Loucy (cell line): ENCODE measurements around the gene TMEM272.

Experiments
- H2AFZ ChIP-seq: fragments of 200-600 bp; sonication (generic); 2 replicates; pipeline ENCODE4 v1.6.0; 2016; ENCODE audit warnings: antibody characterized with exemption, mild to moderate bottlenecking, low read length, moderate library complexity
- H3F3A ChIP-seq: fragments of 200-600 bp; 2 replicates; pipeline ENCODE4 v1.6.0; 2016; ENCODE audit warnings: antibody characterized with exemption, low read depth, mild to moderate bottlenecking
- H3K27me3 ChIP-seq: fragments of 200-600 bp; sonication (generic); 2 replicates; pipeline ENCODE4 v1.6.1; 2014; ENCODE audit warnings: low read length, mild to moderate bottlenecking; ENCODE audit not compliant: insufficient read depth, poor library complexity, severe bottlenecking
- H3K36me3 ChIP-seq: fragments of 200-600 bp; sonication (generic); 2 replicates; pipeline ENCODE4 v1.6.1; 2016; ENCODE audit warnings: low read length; ENCODE audit not compliant: insufficient read depth
- H3K4me1 ChIP-seq: fragments of 200-600 bp; sonication (generic); 2 replicates; pipeline ENCODE4 v1.5.1; 2014; ENCODE audit warnings: low read length, mild to moderate bottlenecking; ENCODE audit not compliant: insufficient read depth, poor library complexity, severe bottlenecking
- H3K4me2 ChIP-seq: fragments of 200-600 bp; sonication (generic); 2 replicates; pipeline ENCODE4 v1.6.0; 2014; ENCODE audit warnings: antibody characterized with exemption, low read length, low read depth, mild to moderate bottlenecking; ENCODE audit not compliant: poor library complexity, severe bottlenecking
- H3K4me3 ChIP-seq: fragments of 200-600 bp; sonication (generic); 2 replicates; pipeline ENCODE4 v1.5.1; 2014; ENCODE audit warnings: low read length, mild to moderate bottlenecking, mixed read lengths; ENCODE audit not compliant: poor library complexity, severe bottlenecking
- H3K79me2 ChIP-seq: fragments of 200-600 bp; sonication (generic); 2 replicates; pipeline ENCODE4 v1.6.1; 2014; ENCODE audit warnings: low read length; ENCODE audit not compliant: insufficient read depth
- H3K9ac ChIP-seq: fragments of 200-600 bp; sonication (generic); 2 replicates; pipeline ENCODE4 v1.6.0; 2014; ENCODE audit warnings: mild to moderate bottlenecking, low read depth, low read length, moderate library complexity; ENCODE audit not compliant: poor library complexity, severe bottlenecking
- H3K9me2 ChIP-seq: fragments of 200-600 bp; sonication (generic); replicated peaks from 2 replicates; pipeline ENCODE4 v1.6.1; 2016; ENCODE audit warnings: low read depth, low read length, mixed read lengths
- H3K9me3 ChIP-seq: fragments of 200-600 bp; sonication (generic); 2 replicates; pipeline ENCODE4 v1.6.1; 2014; ENCODE audit warnings: mild to moderate bottlenecking, antibody characterized with exemption, low read length, low read depth; ENCODE audit not compliant: insufficient read depth
- H4K20me1 ChIP-seq: fragments of 200-600 bp; sonication (generic); 2 replicates; pipeline ENCODE4 v1.6.0; 2014; ENCODE audit warnings: antibody characterized with exemption, low read length, mild to moderate bottlenecking; ENCODE audit not compliant: insufficient read depth, poor library complexity, severe bottlenecking
- CTCF ChIP-seq: fragments of 200-600 bp; sonication (generic); conservative IDR thresholded peaks from 2 replicates; pipeline ENCODE4 v1.5.1; 2014; ENCODE audit warnings: mild to moderate bottlenecking, antibody characterized with exemption, low read length
- EZH2phosphoT487 ChIP-seq: fragments of 200-600 bp; IDR thresholded peaks from 2 replicates; pipeline ENCODE4 v1.6.1; 2018; ENCODE audit warnings: antibody characterized with exemption, mild to moderate bottlenecking, moderate library complexity, borderline replicate concordance

TMEM272 gene

GRCh38 chr13:51780099-51780498 is 64.9 kb downstream of the TMEM272 start:
- Histone ChIP-seq H3F3A (no peaks in the 10 kb centered on the region), H2AFZ (no peak overlapping the region), H4K20me1 (no peaks in the 10 kb centered on the region), H3K36me3 (no peaks in the 10 kb centered on the region), H3K9me2 (no peaks in the 10 kb centered on the region), H3K27me3 (no peaks in the 10 kb centered on the region), H3K79me2 (no peaks in the 10 kb centered on the region), H3K4me1 (no peaks in the 10 kb centered on the region), H3K9ac (no peak overlapping the region), H3K9me3 (no peaks in the 10 kb centered on the region), H3K4me3 (no peak overlapping the region), H3K4me2 (no peak overlapping the region)
- TF ChIP-seq EZH2phosphoT487 (no peak), CTCF (no peak)

GRCh38 chr13:51778392-51778791 is 66.6 kb downstream of the TMEM272 start:
- H3K4me2 ChIP-seq: no peak overlapping the region
- H3K4me1 ChIP-seq: no peaks in the 10 kb centered on the region
- H3K4me3 ChIP-seq: no peak overlapping the region
- H3K9ac ChIP-seq: no peak overlapping the region
- H3K36me3 ChIP-seq: no peaks in the 10 kb centered on the region
- no peak overlapping the region for H2AFZ ChIP-seq
- TF ChIP-seq CTCF (no peak), EZH2phosphoT487 (no peak)
- H3K27me3 ChIP-seq: no peaks in the 10 kb centered on the region
- H4K20me1 ChIP-seq: no peaks in the 10 kb centered on the region
- no peaks in the 10 kb centered on the region for H3K9me3 ChIP-seq
- H3F3A ChIP-seq: no peaks in the 10 kb centered on the region
- no peaks in the 10 kb centered on the region for H3K79me2 ChIP-seq
- H3K9me2 ChIP-seq: no peaks in the 10 kb centered on the region

GRCh38 chr13:51777921-51778320 is 67.1 kb downstream of the TMEM272 start:
- TF ChIP-seq CTCF (no peak), EZH2phosphoT487 (no peak)
- Histone ChIP-seq H4K20me1 (no peaks in the 10 kb centered on the region), H3K4me3 (no peak overlapping the region), H3K79me2 (no peaks in the 10 kb centered on the region), H3K36me3 (no peaks in the 10 kb centered on the region), H3F3A (no peaks in the 10 kb centered on the region), H3K9me3 (no peaks in the 10 kb centered on the region), H3K27me3 (no peaks in the 10 kb centered on the region), H2AFZ (no peak overlapping the region), H3K9ac (no peak overlapping the region), H3K4me2 (no peak overlapping the region), H3K9me2 (no peaks in the 10 kb centered on the region), H3K4me1 (no peaks in the 10 kb centered on the region)
